IPS-18c (cell line): ENCODE data around the gene DYNC1H1.
A peak's percentile ranks its signal among the peaks of the same experiment; 100 is the strongest.
"Not testable (repeated sequence)": the region's sequence is repeated elsewhere in the genome, so short reads cannot be mapped to it uniquely, and the experiment has no call there.

ENCODE experiments used
- H3K4me3 ChIP-seq: 2 replicates; pipeline ENCODE4 v1.7.0; 2013; ENCODE audit warnings: low read depth, mild to moderate bottlenecking, low read length, moderate library complexity; ENCODE audit not compliant: insufficient read depth
- H3K9me3 ChIP-seq: one replicate; pipeline ENCODE4 v1.6.1; 2013; ENCODE audit warnings: mild to moderate bottlenecking, low read length, moderate library complexity; ENCODE audit not compliant: control insufficient read depth, insufficient read depth

The DYNC1H1 gene

DNA sequence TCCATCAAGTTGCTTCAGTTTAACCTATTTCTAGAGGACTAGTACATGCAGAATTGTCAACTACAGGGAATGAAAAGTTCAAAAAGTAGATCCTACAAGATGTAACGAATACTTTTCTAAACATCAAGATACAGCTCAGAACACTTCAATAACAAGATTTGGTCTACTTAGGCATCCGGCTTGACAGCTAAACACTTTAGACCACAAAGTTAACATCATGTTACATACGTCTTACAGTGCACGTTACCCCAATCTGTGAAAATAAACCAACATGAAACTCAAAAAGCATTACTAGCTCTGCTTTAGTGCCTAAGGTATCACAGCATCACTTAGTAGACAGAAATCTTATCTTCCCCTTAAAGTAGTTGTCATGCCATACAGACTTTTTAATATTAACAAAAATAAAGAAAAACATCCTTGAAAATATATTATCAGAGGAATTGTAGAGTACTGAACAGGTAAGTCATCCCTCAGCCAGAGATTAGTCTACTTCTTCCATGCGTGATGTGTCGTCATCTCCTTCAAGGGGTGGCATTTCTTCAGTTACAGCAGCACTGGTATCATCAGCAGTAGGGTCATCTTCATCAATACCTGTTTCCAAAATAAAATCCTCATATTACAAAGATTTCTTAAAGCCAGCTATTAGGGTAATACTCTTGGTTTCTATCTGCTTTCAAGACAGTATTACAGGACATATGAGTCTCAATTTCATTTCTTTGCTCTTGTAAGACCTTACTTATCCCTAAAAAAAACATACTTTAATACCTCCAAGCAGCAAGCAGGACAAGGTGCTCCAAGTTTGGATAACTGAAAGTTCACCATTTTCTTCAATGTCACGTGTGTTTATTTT, 117.1 kb downstream of the DYNC1H1 start:
- no peaks in the 10 kb centered on the region for H3K9me3 ChIP-seq
- H3K4me3 ChIP-seq, result no peak overlapping the region

DNA sequence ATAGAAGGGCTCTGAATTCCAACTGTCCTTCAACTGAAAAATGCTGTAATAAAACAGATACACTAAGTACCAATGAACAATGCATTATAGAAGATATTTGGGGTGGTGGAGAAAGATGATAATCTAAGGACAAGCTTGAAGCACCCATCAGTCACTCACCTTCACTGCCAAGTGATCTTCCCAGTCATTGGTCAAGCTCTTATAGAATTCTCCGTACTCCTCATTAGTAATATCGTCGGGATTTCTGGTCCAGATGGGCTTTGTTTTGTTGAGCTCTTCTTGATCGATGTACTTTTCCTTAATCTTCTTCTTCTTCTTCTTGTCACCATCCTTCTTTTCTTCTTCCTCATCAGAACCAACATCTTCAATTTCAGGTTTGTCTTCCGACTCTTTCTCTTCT, 120.1 kb downstream of the DYNC1H1 start:
- not testable (repeated sequence) for H3K9me3 ChIP-seq, H3K4me3 ChIP-seq

DNA sequence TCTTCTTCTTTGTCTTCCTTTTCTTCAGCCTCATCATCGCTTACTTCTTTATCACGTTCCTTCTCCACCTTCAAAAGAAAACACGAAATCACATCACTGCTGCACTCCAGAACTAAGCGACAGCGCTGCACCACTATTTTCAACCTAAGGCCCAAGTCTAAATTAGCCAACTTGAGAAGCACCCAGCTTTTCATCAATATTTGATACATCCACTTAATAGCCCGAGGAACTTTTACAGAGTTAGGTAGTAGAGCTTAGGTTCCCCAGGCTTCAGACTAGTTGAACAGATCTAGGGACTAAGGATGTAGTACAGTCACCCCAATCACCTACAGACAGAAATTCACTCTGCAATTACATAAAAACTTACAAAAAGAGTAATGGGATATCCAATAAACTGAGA, 120.6 kb downstream of the DYNC1H1 start:
- no peaks in the 10 kb centered on the region for H3K9me3 ChIP-seq
- H3K4me3 ChIP-seq, result peak overlapping the region; percentile 55

DNA sequence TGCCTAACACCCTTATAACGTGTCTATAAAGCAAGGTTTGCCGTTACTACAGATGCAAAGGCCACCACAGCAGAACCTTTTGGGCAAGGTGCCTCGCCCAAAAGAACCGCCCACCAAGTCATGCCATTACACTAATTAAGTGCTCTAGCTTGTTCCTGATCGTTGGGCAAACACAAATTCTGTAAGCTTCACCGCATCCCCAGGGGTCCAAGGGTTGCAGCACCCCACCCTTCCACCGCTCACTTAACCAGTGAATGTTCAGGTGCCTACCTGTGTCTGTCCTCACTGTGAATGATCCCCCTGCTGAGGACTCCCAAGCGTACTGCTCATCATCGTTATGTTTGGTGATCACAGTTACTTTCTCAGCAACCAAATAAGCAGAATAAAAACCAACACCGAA, 121.1 kb downstream of the DYNC1H1 start:
- Histone ChIP-seq H3K4me3 (peak overlapping the region; percentile 55), H3K9me3 (no peaks in the 10 kb centered on the region)

DNA sequence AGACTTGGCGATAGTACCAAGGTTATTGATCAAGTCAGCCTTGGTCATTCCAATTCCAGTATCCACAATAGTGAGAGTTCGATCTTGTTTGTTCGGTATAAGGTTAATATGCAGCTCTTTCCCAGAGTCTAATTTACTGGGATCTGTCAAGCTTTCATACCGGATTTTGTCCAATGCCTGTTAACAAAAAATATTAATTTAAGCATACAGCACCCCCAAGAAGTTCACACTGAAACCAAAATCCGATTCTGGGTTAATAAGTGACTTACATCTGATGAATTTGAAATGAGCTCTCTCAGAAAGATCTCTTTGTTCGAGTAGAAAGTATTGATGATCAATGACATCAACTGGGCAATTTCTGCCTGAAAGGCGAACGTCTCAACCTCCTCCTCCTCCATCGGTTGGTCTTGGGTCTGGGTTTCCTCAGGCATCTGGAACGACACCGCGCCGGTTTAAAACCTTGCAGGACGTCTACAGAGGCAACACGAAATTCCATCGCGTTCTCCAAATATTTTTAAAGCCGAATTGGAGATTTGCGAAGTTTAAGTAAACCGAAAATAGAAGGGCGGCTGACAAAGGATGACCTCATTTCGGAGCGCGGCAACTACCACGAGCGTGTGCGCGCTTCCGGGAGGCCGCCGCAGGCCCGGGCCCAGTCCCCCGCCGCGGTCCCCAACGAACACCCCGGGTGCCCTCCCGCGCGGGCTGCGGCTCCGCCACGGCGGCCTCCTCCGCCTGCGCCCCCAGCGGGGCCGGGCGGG, 121.8 kb downstream of the DYNC1H1 start:
- peak overlapping the region; percentile 55 for H3K4me3 ChIP-seq
- no peaks in the 10 kb centered on the region for H3K9me3 ChIP-seq

DNA sequence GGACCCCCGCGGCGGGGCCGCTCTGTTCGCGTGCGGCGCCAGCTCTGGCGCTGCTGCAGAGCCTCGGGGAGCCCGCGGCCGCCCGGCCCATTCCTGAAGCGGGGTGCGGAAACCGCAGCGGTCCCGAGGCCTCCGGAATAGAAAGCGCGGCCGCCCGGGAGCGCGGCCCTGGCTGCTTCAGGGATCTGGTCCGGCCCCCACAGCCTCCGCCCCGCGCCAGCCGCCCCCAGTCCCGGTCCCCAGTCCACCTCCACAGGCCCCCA, 122.3 kb downstream of the DYNC1H1 start:
- Histone ChIP-seq H3K9me3 (no peaks in the 10 kb centered on the region), H3K4me3 (peak overlapping the region; percentile 55)

DNA sequence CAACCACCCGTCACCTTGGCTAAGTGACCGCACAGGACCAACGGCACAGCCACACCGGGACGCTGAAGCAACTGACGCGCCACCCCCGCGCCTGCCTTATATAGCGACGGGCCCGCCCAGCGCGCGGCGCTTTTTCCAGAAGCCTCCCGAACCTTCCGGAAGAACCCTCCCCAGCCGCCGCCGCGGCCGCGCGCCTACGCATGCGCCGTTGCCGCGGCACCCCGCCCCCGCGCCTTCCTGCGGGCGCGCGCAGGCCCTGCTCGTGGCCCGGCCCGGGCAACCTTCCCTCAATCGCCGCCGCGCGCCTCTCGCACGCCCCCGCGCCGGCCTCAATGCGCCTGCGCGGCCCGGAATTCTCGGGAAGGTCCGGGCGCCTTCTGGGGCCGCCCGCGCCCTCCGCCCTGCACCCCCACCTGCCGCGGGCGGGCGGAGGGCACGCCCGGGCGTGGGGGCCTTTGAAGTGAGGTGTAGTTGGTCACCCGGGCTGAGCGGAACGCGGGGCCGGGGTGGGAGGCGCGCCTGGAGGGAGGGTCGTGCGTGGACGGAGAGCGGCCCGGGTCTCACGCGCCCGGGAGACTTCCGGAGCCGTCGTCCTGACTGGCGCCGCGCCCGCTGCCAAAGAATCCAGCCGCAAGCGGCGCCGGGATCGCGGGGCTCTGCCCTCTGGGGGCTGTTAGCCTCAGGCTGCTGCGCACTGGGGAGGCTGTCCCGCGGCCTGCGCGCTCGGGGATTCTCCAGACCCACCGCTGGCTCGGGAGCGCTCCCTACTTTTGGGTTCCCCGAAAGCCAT, 122.8 kb downstream of the DYNC1H1 start, which contains the start of gene HSP90AA1:
Gene HSP90AA1, minus strand, starts transcription at position 73 of the 790 bp plus-strand sequence. CDS start 666 bp downstream, outside the sequence.
- peak within 1 kb of the TSS; percentile 74 for H3K4me3 ChIP-seq

DNA sequence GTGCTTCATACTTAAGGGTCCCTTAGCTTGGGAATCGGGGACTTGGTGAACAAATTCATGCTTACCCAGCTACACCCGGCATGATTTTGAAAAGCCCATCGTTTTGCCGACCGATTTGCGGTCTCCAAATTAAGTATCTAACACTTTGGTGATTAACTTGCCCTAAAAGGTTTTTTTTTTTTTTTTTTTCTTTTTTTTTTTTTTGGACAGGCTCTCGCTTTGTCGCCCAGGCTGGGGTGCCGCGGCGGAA, 123.3 kb downstream of the DYNC1H1 start:
- Histone ChIP-seq H3K9me3 (no peaks in the 10 kb centered on the region), H3K4me3 (peak overlapping the region; percentile 74)

More for the DNA sequence above, 122.8 kb downstream of the DYNC1H1 start, which contains the start of gene HSP90AA1:
- H3K9me3 ChIP-seq, result no peaks in the 10 kb centered on the region

DNA sequence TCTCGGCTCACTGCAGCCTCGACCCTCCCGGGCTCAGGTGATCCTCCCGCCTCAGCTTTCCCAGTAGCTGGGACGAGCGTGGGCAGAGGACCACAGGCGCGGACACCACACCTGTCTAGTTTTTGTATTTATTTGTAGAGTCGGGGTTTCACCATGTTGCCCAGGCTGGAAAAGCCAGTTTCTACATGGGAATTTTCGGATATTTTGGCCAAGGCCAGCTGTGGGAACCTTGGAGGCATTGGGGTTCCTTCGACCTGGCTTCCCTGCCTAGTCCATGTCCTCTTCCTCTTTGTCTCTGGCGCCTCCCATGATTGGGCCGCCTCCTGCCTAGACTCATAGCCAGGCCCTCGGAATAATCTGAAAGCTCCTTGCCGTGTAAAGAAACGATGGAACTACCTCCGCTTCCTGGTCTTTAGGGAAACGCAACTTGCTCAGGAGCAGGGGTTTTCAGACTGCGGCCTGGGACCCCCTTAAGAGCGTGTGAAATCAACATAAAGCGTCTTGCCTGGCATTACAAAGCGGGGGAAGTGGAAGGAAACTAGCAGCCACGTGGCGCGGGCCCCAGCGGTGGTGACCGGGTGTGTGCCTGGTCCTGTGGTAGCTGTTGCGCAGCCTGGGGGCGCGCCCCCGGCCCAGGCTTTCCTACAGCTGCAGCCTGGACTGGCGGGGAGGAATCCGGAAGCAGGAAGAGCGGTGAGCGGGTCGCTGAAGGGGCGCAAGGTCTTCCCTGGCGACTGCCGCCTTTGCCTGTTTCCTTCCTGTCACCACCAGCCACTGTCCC, 123.8 kb downstream of the DYNC1H1 start:
- peak overlapping the region; percentile 74 for H3K4me3 ChIP-seq
- no peaks in the 10 kb centered on the region for H3K9me3 ChIP-seq

DNA sequence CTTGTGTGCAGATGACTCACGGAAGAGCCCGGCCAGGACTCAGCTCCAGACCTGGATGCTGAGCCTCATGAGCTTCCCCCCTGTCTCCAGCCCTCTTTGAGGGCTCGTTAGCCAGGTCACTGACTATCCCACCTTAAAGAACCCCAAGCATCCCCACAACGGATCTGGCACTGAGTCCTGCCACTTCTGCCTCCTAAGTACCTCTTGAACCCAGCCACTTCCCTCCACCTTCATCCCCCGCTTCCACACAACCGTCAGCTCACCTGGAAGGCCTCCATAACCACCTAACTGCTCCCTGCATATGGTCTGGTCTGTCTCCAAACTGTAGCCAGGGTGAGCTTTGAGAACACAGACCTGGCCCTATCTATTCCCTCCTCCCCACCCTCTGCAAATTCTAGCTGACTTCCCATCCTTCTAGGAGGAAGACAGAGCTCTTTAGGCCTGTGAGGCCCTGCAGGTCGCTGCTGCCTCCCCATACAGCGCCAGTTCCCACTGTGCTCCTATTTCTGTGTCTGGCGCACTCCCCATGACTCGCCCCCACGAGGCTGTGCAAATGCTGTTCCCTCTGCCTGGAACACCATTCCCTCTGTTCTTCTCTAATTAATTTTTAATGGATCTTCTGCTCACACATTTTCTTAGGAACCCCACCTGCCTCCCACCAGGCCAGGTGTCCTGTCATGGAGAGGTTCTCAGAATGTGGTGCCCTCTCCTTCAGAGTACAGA, 125.4 kb downstream of the DYNC1H1 start:
- no peak overlapping the region for H3K4me3 ChIP-seq
- no peaks in the 10 kb centered on the region for H3K9me3 ChIP-seq

DNA sequence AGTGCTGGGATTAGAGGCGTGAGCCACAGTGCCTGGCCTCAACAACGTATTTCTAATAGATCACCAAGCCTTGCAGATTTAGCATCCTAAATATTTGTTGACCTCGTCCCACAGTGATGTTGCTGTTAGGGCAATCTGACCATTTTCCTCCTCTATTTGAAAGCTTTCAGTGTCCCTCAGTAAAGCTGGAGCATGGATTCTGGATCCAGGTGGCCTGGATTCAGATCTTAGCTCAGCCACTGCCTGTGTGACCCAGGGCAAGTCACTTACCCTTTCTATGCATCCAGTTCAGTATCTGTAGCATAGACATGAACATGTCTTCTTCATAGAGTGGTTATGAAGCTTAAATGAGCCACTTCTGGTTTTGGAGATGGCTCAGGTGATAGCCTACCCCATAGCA, 126.3 kb downstream of the DYNC1H1 start:
- no peak overlapping the region for H3K4me3 ChIP-seq

DNA sequence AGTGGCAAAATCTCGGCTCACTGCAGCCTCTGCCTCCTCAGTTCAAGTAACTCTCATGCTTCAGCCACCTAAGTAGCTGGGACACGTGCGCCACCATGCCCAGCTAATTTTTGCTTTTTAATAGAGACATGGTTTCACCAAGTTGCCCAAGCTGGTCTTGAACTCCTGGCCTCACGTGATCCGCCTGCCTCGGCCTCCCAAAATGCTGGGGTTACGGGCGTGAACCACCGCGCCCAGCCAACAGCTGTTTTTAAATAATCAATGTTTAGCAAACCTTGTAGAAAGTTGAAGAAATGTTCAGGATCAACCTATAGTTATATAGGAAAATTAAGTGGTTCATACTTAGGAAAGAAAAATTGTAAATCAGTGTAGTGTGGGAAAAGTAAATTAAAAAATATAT, 128.4 kb downstream of the DYNC1H1 start:
- H3K9me3 ChIP-seq, result no peaks in the 10 kb centered on the region

More for the DNA sequence above, 126.3 kb downstream of the DYNC1H1 start:
- H3K9me3 ChIP-seq, result no peaks in the 10 kb centered on the region

DNA sequence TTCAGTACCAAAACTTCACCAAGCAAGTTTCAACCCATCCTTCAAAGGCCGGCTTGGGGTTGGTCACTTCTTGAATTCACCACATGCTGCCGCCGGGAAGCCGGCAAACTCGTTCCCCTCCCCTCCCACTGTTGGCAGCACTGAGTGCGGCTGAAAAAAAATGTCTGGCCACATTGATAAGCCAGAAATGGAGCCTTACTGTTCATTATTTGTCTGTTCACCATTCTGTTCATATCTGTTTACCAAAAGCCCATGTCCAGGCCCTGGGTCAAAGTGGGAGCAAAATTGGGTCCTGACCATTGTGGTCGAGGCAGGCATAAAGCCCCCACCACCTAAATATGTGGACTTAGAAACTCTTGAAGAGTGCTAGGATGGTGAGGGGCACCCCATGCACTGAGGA, 129.7 kb downstream of the DYNC1H1 start:
- Histone ChIP-seq H3K4me3 (no peak overlapping the region), H3K9me3 (no peaks in the 10 kb centered on the region)

More for the DNA sequence above, 128.4 kb downstream of the DYNC1H1 start:
- H3K4me3 ChIP-seq, result no peak overlapping the region

DNA sequence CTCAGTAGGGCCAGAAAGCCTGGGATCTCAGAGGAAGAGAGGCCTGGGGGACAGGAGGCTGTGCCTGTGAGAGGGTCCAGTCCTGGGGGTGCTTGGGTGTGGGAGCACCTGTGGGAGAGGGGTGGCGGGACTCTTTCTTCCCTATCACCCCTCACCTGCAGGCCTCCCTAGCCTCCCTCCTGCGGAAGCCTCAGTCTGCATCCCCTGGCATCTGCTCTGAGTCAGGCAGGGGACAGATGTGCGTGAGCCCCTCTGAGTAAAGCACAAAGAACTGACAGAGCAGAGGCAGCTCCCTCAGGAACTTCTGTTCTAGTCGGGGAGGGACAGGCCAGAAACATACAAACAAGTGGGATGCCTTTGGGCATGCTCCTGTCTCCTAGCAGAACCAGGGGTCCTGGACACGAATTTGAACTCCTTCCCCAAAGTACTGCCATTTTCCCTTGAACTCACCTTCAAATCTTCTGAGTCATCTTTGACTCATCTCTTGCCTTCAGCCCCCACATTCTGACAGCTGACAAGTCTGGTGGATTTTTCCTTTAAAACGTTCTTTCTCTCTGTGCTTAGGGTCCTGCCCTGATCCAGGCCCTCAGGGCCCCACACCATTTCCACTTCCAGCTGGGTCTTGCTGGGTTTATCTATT, 131.0 kb downstream of the DYNC1H1 start:
- no peaks in the 10 kb centered on the region for H3K9me3 ChIP-seq
- H3K4me3 ChIP-seq, result no peak overlapping the region

DNA sequence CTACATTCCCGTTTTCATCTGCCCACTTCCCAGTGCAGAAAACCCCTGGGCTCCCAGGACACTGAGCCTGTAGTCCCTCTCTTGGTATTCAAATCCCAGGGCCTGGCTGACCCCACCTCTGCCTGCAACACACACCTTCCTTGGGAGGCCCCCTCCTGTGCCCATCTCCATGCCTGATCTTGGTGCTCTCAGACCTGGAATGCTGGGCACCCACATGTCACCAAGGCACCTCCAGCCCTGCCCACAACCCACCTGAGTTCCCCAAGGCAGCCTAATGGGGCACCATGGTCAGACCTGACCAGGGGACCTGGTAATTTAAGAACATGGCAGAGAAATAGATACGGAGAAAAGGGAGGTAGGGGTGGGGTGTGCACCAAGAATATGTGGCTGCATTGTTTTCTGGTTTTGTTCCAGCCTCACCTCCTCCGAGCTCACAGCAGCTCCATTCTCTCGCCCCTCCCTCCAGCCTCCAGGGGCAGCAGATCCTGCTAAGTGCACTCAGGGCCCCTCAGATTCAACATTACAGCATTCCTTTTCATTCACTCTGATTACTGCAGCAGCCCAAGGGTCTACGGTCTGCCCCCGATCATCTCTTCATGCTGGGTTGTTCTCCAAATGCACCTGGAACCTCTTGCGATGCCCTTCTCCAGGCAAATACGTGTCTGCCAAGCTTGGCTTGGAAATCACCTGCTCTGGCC, 131.6 kb downstream of the DYNC1H1 start:
- no peaks in the 10 kb centered on the region for H3K9me3 ChIP-seq
- peak overlapping the region; percentile 17; the same call in 1 of the 2 replicates for H3K4me3 ChIP-seq
